HG03565 (cell line): Measurements from ENCODE around the gene SLC6A20.
"Not testable (repeated sequence)": the region's sequence is repeated elsewhere in the genome, so short reads cannot be mapped to it uniquely, and the experiment has no call there.

Experiments used
- ATAC-seq: cut with Tn5 transposase; IDR thresholded peaks from one replicate; pipeline ENCODE4 v1.9.1; 2021; ENCODE audit warnings: mild to moderate bottlenecking, moderate library complexity; ENCODE audit not compliant: unreplicated experiment

SLC6A20 gene

DNA sequence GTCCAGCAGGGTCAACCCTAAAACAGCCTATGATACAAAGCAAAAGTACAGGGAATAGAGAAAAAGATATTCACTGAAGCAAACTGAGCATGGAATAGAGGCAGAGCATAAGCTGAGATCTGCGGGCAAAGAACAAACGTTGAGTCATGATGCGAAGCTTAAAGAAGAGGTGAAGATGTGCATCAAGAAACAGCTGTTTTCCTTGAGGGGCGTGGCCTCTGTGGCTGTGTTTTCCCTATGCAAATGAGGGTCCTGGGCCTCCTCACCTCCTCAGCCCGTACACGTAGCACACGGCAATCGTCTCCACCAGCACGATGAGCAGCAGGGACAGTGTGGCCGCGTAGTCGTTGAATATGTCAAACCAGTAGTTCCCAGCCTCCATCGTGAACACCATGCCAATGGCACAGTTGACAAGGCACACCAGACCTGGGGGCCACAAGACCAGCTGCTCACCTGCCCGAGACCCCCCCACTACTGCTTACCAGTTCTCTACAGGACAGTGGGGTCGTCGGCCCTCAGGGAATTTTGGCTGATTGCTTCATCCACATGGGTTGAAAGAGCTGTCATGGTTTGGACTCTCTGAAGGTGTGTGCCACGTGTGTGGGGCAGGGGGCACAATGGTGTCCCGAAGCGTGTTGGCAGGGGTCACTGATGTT lies 33.6 kb downstream of the SLC6A20 start:
- no peak for ATAC-seq

DNA sequence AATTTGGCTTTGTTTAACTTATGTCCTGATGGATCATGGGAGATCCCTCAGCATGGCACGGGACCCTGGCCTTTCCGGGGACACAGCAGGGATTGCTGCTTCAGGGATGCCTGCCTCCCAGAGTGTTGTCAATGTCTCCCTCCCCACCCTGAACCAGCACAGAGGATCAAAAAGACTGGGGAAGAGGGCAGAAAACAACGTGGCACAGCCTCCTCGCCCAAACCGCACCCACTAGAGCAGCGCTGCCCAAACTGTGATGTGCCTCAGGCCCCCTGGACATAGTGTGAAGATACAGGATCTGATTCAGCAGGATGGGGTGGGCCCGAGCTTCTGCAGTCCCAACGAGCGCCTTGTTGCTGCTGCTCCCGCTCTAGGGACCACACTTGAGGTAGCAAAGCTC lies 34.5 kb downstream of the SLC6A20 start:
- ATAC-seq, result no peak

DNA sequence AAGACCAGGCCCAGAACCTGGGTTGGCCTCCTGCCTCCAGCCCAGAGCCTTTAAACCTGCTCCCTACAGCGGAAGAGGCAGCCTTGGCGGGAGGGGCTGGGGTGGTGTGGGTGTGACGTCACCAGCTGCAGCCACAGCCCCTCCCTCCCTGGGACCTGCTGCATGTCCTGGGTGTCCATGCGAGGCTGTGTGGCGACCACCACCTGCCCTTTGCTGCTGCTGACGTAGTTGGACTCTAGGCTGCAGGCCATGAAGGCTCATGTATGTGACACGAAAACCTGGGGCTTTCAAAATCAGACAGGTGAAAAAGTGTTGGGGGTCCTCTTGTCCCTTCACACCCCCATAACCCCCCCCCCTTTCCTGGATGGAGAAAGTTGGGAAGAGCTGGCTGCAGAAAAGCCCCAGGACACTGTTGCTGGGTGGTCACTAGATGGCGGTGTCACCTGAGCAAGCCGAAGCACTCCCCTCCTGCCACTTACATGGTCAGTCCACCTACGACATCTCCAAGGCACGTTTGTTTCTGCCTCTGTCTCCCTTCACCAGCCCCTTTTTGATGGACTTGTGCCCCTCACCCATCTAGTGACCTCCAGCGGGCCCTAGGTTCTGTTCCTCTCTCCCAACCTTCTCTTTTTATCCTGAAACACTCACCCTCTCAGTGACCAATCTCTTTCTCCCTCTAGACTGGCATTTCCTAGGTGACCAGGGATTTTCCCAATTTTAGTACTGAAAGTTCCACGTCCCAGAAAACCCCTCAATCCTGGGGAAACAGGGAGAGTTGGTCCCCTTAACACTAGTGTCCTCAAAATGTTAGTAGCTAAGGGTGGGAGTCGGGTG lies 35.2 kb downstream of the SLC6A20 start:
- no peak for ATAC-seq

DNA sequence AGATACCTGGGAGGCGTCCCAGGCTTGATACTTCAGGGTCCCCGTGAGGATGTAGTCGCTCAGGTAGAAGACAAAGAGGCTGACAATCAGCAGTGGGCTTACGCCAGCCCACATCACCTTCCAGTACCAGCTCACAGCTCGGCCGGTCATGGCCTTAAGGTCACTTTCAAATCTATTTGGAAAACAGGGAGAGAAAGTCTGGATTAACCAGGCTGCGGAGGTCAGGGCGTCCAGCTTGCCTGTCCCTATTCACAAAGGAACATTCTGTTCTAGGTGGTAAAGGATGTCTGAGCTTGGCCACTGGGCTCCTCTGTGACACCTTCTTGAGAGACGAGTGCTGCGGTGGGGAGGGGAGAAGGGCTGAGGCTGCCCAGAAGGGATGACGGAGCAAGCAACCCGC lies 36.5 kb downstream of the SLC6A20 start:
- ATAC-seq, result no peak

DNA sequence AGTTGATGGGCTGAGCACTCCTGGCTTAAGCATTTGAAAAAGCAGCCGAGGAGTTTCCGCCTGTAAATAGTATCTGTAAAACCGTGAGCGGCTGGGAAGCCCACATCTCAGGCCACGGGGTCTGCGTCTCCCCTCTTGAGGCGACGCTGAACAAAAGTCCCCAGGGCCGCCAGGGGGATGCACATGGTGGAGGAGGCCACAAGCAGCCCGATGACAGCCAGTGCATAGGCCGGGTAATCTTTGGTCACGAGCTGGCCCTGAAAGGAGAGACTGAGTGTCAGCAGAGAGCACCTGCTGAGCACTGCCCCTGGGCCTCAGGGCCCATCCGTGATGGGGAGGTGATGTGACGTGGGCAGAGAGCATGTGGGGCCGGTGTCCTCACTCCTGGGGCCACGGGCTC lies 37.5 kb downstream of the SLC6A20 start:
- no peak for ATAC-seq

DNA sequence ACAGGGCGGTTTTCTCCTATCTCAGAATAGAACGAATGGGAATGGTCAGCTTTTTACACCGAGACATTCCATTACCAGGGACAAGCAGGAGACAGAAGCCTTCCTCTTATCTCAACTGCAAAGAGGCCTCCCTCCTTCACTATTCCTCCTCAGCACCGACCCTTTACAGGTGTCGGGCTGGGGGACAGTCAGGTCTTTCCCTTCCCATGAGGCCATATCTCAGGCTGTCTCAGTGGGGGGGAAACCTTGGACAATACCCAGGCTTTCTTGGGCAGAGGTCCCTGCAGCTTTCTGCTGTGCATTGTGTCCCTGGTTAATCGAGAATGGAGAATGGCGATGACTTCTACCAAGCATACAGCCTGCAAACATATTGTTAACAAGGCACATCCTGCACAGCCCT lies 39.2 kb downstream of the SLC6A20 start:
- ATAC-seq, result not testable (repeated sequence)

DNA sequence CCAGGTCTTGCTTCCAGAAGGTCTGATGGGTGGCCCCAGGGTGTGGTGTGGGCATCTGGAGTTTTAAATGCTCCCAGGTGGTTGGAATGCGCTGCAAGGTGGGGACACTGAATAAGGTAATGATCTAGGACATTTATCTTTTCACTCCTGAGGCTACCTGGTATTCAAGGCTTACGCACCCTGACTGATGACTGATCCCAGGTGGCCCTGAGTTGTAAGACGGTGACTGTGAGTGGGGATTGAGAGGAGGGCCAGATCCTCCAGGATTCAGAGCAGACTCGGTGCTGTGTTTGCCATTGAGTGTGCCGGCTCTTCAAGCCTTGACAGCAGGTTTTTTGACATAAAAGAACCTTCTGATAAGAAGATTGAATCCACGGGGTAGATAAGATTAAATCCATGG lies 40.3 kb downstream of the SLC6A20 start:
- ATAC-seq, result no peak

DNA sequence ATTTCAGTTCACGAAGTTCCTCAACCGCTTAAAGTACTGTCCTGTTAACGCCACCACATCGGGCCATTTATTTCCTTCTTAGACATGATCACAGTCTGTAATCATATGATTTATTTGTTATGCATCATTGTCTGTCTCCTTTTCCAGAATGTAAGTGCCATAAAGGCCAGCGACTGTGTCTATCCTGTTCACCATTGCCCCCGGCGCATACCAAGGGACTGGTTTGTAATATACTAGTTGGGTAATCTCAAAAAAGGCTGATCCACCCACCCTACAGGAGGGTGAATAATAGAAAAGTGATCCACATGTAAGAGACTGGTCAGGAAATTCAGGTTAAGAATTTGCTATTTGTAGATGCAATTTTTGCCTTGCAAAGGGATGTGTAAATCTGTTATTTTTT lies 41.9 kb downstream of the SLC6A20 start:
- no peak for ATAC-seq

DNA sequence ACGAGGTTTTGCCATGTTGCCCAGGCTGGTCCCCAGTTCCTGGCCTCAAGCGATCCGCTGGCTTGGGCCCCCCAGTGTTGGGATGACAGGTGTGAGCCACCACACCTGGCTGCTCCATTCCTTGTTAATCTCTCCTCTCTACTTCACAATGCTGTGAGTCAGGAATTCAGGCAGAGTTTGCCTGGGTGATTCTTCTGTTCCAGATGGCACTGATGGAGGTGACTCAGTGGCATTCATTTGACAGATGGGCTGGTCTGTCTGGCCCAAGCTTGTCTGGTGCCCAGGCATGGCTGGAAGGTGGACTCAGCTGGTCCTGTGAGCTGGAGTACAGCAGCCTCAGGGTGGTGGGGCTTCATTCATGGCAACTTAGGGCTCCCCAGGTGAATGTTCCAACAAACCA lies 43.2 kb downstream of the SLC6A20 start:
- no peak for ATAC-seq

DNA sequence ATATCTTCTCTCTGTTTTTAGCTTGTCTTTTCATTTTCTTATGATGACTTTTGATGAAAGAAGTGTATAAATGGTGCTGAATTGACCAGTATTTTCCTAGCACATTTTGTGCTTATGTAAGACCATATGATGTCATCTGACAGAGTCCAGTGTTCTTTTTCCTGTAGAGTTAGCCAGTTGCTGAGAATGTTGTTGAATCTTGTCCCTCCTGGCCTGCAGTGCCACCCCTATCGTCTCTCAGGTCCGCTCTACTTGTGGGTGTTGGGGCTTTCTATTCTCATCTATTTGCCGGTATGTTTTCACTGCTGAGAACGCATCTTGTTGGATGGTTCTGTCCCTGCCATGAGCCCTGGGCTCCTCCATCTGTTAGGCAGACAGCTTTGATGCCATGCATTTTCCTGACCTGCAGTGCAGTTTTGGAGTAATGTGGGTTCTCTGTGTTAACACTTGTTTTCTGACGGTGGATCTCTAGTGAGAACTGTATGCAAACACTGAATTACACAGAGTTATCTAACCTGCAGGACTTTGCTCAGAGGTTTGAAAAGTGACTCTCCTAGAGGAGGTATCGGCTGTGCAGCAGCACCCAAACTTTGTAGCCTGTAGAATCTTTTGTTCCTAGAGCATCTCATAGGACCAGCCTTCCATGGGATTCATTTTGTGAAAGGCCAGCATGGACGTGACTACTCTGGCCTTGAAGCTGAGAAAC lies 44.6 kb downstream of the SLC6A20 start:
- no peak for ATAC-seq

DNA sequence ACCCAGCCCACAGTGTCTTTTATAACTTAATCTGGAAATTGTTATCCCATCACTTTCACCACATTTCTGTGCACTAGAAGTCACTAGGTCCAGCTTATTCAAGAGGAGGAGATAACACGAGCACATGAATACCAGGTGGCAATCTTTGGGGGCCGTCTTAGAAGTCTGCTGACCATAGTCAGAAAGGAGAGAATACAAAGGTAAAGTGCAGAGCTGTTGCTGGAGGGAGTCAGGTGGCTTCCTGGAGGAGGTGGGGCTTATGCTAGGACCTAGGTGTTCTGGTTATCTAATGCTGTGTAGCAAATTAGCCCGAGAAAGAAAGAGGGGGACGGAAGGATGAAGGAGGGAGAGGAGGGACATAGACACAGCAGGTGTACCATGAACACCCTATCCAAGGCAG lies 46.5 kb downstream of the SLC6A20 start:
- no peak for ATAC-seq

DNA sequence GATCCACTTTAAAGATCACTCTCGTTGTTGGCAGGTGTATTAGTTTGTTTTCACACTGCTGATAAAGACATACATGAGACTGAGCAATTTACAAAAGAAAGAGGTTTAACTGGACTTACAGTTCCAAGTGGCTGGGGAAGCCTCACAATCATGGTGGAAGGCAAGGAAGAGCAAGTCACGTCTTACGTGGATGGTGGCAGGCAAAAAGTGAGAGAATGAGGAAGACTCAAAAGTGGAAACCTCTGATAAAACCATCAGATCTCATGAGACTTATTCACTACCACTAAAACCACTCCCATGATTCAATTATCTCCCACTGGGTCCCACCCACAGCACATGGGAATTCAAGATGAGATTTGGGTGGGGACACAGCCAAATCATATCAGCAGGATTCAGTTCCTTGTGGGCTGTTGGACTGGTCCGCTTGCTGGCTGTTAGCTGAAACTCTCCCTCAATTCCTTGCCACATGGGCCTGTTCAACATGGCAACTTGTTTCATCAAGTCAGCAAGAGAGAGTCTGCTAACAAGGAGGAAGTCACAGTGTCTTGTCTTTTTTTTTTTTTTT lies 47.2 kb downstream of the SLC6A20 start:
- not testable (repeated sequence) for ATAC-seq

DNA sequence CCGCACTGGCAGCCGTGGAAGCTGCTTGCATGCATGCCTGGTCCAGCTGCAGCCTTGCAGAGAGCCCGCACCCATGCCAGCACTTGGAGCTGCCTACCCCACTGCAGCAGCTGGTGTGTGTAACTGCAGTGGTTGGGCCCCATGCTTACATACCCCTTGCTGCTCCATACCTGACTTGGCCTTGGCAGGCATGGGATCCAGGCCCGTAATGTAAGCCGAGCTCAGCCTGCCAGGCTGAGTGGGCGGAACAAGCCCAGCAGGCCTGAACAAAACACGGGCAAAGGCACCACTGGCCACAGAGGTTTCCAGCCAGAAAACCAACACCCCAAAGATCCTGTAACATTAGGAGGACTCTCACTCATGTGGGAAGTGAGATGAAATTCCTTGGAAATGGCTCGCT lies 48.3 kb downstream of the SLC6A20 start:
- ATAC-seq, result no peak

DNA sequence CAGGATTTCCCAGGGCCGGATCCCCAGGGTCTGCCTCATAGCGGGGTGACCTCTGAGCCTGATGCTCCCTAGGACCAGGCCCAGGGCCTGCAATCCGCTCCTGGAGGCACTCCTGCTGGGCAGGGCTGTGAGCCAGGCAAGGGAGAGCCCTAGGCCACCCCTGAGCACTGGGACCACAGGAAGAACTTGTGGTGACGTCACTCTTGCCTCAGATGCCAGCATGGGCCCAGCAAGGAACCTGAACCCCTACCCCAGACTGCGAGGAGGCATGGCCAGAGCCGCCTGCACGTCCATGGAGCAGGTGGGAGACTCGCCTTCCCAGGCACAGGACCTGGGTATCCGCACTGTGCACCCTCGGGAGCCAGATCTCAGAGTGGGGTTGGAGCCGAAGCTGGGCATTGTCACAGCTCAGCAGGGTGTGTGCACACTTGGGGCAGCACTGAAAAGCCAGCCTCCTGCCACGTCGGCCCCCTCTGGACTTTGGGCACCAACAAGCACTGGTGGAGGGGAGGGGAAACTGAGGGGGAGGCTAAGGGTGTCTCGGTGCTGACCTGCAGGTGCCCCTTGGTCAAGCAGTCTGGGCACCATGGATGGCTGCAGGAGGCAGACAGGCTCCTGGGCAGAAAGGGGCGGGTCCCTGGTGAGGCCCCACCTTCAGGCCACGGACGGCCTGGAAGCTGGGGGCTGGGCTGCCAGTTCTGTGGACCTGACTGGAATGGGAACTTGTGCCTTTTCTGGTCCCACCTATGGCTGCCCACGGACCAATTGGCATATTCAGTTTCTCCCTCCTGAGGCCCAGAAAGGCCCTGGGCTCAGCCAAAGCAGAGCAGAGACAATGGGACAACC lies 49.3 kb downstream of the SLC6A20 start:
- ATAC-seq, result no peak

DNA sequence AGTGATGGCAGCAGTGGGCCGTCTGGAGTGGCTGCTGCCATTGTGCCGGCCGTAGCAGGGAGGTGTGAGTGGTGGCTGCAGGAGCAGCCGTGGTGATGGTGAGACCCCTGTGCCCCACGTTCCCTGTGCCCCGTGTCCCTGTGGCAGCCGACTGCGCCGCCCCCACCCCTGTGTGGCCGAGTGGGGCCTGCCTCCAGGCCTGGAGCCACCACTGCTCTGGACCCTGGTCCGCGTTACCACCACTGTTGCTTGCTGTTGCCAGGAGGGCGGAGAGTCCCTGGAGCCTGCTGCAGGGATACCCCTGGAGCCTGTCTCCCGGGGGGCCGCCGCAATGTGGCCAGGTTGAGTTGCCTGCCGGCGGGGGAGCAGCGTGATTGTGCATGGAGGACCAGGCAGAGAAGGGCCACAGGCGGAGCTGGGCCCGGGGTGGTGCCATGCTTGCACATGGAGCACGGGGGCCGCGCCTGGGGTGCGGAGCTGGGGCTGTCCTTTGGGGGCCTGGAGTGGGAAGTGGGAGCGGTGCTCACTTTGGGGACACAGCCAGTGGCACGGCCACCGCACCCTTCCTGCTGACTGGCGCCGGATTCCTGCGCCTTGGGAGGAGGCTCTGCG lies 50.1 kb downstream of the SLC6A20 start:
- ATAC-seq, result no peak

DNA sequence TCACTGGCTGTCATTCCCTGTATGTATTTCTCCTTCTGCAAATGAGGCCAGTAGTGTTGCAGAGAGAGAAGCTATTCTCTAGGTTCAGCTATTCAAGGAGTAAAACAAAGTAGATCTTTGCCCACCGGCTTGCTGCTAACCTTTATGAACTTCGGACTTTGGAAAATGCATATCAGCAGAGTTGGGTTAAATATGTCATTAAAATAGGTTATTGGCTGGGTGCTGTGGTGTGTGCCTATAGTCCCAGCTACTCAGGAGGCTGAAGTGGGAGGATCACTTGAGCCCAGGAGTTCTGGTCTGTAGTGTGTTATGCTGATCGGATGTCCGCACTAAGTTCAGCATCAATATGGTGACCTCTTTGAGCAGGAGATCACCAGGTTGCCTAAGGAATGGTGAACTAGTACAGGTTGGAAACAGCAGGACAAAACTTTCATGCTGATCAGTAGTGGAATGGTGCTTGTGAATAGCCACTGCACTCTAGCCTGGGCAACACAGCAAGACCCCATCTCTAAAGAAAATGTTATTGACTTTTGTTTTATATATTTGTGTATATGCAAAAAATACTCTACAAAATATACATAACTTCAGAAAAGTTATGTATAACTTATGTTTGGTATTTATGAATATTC lies 53.8 kb downstream of the SLC6A20 start:
- ATAC-seq, result no peak

DNA sequence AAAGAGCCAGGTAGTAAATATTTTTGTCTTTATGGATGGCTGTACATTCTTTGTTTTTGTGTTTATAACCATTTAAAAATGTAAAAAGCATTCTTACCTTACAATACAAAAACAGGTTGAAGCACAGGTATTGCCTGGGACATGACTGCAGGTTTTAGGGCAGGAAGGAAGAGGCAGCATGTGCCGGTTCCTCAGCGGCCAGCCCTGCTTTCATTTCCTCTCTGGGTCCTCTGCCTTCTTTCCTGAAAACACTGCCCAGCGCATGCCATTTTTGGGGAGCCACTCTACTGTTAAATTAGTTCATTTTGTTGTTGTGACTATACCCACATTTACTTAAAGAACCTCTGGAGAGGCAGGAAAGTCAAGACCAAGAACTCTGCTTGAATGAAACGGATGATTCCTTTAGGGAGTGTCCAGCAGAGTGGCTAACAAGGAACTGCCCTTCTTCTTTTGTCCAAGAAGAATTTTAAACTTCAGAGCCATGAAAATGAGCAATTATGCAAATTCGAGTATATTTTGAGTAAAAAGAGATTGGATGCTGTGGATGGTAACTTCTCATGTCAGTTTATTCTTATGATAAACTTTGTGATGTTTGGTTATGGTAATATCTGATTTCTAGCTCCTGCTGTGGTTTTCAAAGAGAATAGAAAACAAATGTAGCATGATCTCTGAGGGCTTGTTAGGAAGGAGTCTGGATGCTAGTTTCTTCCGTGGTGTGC lies 54.4 kb downstream of the SLC6A20 start:
- ATAC-seq, result no peak

DNA sequence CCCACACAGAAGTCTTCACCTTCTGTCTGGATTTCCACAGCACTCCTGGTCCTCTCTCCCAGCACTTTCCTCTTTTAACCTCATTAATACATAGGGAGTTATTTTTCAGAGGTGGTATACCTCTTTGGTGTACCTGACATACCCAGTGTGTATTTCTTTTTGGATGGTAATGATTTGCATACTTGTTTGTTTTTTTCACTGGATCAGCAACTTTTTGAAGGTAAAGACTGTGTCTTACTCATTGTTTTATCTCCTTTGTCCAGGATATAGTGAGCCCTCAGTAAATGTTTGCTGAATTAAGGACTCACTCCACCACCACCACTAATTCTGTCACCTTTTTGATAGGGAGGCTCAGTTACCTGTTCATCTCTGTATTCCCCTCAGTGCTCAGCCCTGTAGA lies 55.1 kb downstream of the SLC6A20 start:
- ATAC-seq, result no peak

DNA sequence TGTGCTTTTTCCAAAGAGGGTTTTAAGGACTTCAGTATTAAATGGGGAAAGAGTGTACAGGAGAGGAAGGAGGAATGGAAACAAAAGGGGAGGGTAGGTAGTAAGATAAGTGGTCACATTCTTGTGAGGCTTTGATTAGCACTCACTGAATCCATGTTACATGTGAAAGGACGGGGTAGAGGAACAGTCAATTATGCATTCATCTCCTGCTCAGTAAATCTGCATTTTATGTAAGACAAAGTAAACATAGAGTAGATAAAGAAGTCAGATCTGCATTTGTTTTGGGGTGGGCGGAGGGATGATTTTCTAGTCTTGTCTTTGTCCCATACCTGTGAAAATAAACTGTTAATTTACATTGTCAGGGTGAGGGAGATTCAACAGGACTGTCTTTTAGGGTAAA lies 56.3 kb downstream of the SLC6A20 start:
- ATAC-seq, result no peak
